ES-I3 (cell line): ENCODE data around the gene CIITA.

Source experiments
- H3K36me3 ChIP-seq: 2 replicates; pipeline ENCODE4 v1.6.1; 2013; ENCODE audit warnings: mild to moderate bottlenecking, low read length, control low read depth, moderate library complexity; ENCODE audit not compliant: insufficient read depth
- H3K4me1 ChIP-seq: 2 replicates; pipeline ENCODE4 v1.6.1; 2013; ENCODE audit warnings: mild to moderate bottlenecking, control low read depth, low read length; ENCODE audit not compliant: insufficient read depth
- H3K9ac ChIP-seq: 2 replicates; pipeline ENCODE4 v1.6.1; 2013; ENCODE audit warnings: low read depth, mild to moderate bottlenecking, low read length, moderate library complexity
- H3K9me3 ChIP-seq: 2 replicates; pipeline ENCODE4 v1.6.1; 2013; ENCODE audit warnings: mild to moderate bottlenecking, low read length, moderate library complexity; ENCODE audit not compliant: control insufficient read depth, insufficient read depth

CIITA gene

DNA sequence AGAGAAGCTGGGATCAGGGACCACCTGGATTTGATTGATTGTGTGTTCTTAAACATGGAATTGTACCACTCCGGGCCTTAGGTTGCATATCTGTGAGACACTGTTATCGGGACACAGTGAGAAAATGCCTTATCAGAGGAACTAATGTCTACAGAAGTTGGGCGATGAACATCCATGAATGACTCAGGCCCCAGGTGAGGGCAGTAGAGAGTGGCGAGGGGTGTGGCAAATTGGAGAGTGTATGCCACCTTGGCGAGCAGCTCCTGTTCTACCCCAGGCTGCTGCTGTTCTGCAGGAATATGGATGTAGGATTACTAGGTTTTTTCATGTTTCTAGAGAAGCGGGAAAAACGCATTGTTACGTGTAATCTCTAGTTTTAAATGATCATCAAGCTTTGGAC, 106.2 kb downstream of the CIITA start:
- Histone ChIP-seq H3K9ac (no peak overlapping the region), H3K4me1 (peaks cover 2% of the 10 kb centered on the region), H3K36me3 (no peaks in the 10 kb centered on the region), H3K9me3 (no peaks in the 10 kb centered on the region)

DNA sequence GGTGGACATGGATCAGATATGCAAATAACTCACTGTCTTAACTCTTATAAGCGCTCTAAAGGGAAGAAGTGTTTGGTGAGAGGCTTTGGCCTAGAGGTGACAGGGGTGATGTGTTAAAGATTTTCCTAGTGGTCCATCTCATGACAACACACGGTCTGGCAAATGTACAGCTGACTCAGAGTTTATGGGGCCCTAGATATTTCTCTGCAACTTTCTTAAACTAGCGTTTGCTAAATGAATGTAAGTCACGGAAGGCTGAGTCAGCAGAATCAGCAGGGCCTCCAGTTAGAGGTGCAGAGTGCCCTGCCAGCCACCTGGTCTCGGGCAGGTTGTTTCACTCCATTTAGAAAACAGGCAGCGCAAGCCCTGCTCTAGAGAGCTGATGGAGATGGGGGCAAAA, 107.5 kb downstream of the CIITA start:
- H3K9ac ChIP-seq = no peak overlapping the region
- H3K4me1 ChIP-seq = peaks cover 3% of the 10 kb centered on the region
- no peaks in the 10 kb centered on the region for H3K9me3 ChIP-seq
- no peaks in the 10 kb centered on the region for H3K36me3 ChIP-seq
